Karpas-422 (cell line): ENCODE results near the gene AMOTL2. TPM values are rescaled to one million over a fixed set of nuclear protein-coding genes. Genes with fewer than 3 reads are reported as not detected.

Experiments used
- DNase-seq: peaks from one replicate; pipeline ENCODE4 v3.0.0-alpha.2; 2015
- H2AFZ ChIP-seq: fragments of 200-600 bp; sonication (generic); 2 replicates; pipeline ENCODE4 v1.6.1; 2014; ENCODE audit warnings: antibody characterized with exemption, low read length, mixed read lengths
- H3K27ac ChIP-seq: fragments of 200-600 bp; sonication (generic); 2 replicates; pipeline ENCODE4 v1.5.1; 2014; ENCODE audit warnings: mild to moderate bottlenecking, low read length, moderate library complexity
- H3K27me3 ChIP-seq: fragments of 200-600 bp; sonication (generic); 2 replicates; pipeline ENCODE4 v1.6.1; 2014; ENCODE audit warnings: low read length, mixed read lengths
- H3K36me3 ChIP-seq: fragments of 200-600 bp; sonication (generic); 2 replicates; pipeline ENCODE4 v1.6.1; 2014; ENCODE audit warnings: low read length, mixed read lengths; ENCODE audit not compliant: insufficient read depth
- H3K4me1 ChIP-seq: fragments of 200-600 bp; sonication (generic); 2 replicates; pipeline ENCODE4 v1.6.1; 2014; ENCODE audit warnings: mild to moderate bottlenecking, low read length, mixed read lengths
- H3K4me2 ChIP-seq: fragments of 200-600 bp; sonication (generic); 2 replicates; pipeline ENCODE4 v1.6.1; 2014; ENCODE audit warnings: low read length, low read depth, mild to moderate bottlenecking; ENCODE audit not compliant: poor library complexity, severe bottlenecking
- H3K4me3 ChIP-seq: fragments of 200-600 bp; sonication (generic); 2 replicates; pipeline ENCODE4 v1.5.1; 2014; ENCODE audit warnings: mild to moderate bottlenecking, antibody characterized with exemption, low read length, mixed read lengths
- H3K79me2 ChIP-seq: fragments of 200-600 bp; sonication (generic); 2 replicates; pipeline ENCODE4 v1.6.1; 2014; ENCODE audit warnings: mild to moderate bottlenecking, low read length, mixed read lengths
- H3K9ac ChIP-seq: fragments of 200-600 bp; sonication (generic); 2 replicates; pipeline ENCODE4 v1.6.0; 2014; ENCODE audit warnings: low read length
- H3K9me2 ChIP-seq: fragments of 200-600 bp; sonication (generic), shearing (Covaris generic); replicated peaks from 2 replicates; pipeline ENCODE4 v1.6.0; 2014; ENCODE audit warnings: mild to moderate bottlenecking, low read length, moderate library complexity; ENCODE audit not compliant: insufficient read depth
- H3K9me3 ChIP-seq: fragments of 300-700, 200-600 bp; sonication (generic); 2 replicates; pipeline ENCODE4 v1.6.1; 2014; ENCODE audit warnings: low read length, mixed read lengths
- H4K20me1 ChIP-seq: fragments of 200-600 bp; sonication (generic); 2 replicates; pipeline ENCODE4 v1.6.1; 2014; ENCODE audit warnings: mild to moderate bottlenecking, antibody characterized with exemption, low read length, low read depth; ENCODE audit not compliant: insufficient read depth
- total RNA-seq: library from RNA; depleted of rRNA; stranded (reverse); fragments of >200 nt; shearing (Covaris generic); gene quantifications from 2 replicates; pipeline ENCODE4 v1.2.3, GENCODE V29; 2014; ENCODE audit warnings: low replicate concordance

Gene AMOTL2
- total RNA-seq, 1 experiment from 2014 or later, result not detected

GRCh38 chr3:134346744-134347143, 27.5 kb downstream of the AMOTL2 start:
- DNase-seq, result no peak
- Histone ChIP-seq H3K4me2 (no peak overlapping the region), H3K27me3 (no peaks in the 10 kb centered on the region), H3K9me2 (no peaks in the 10 kb centered on the region), H4K20me1 (no peaks in the 10 kb centered on the region), H2AFZ (no peak overlapping the region), H3K4me1 (no peaks in the 10 kb centered on the region), H3K9me3 (0 out of 2 replicates have a peak, but pooled peaks cover 4% of the 10 kb centered on the region), H3K79me2 (no peaks in the 10 kb centered on the region), H3K36me3 (no peaks in the 10 kb centered on the region), H3K27ac (no peak overlapping the region), H3K9ac (no peak overlapping the region), H3K4me3 (no peak overlapping the region)

- no peak for DNase-seq
- Histone ChIP-seq H3K27me3 (no peaks in the 10 kb centered on the region), H3K9me2 (no peaks in the 10 kb centered on the region), H3K79me2 (no peaks in the 10 kb centered on the region), H2AFZ (no peak overlapping the region), H3K4me1 (no peaks in the 10 kb centered on the region), H3K27ac (no peak overlapping the region), H3K4me3 (no peak overlapping the region), H4K20me1 (no peaks in the 10 kb centered on the region), H3K36me3 (no peaks in the 10 kb centered on the region), H3K4me2 (no peak overlapping the region), H3K9ac (no peak overlapping the region), H3K9me3 (0 out of 2 replicates have a peak, but pooled peaks cover 4% of the 10 kb centered on the region)
These were observed 29.0 kb downstream of the AMOTL2 start for GRCh38 chr3:134345202-134345601.

- no peak overlapping the region for H3K9ac ChIP-seq
- H3K9me3 ChIP-seq, result 0 out of 2 replicates have a peak, but pooled peaks cover 4% of the 10 kb centered on the region
- no peak for DNase-seq
- no peak overlapping the region for H3K27ac ChIP-seq
- H3K4me1 ChIP-seq, result no peaks in the 10 kb centered on the region
- no peaks in the 10 kb centered on the region for H4K20me1 ChIP-seq
- no peaks in the 10 kb centered on the region for H3K27me3 ChIP-seq
- no peaks in the 10 kb centered on the region for H3K36me3 ChIP-seq
- H3K9me2 ChIP-seq, result no peaks in the 10 kb centered on the region
- H2AFZ ChIP-seq, result no peak overlapping the region
- H3K4me2 ChIP-seq, result no peak overlapping the region
- H3K79me2 ChIP-seq, result no peaks in the 10 kb centered on the region
- no peak overlapping the region for H3K4me3 ChIP-seq
These were observed 29.7 kb downstream of the AMOTL2 start for GRCh38 chr3:134344560-134344959.

GRCh38 chr3:134342259-134342658, 32.0 kb downstream of the AMOTL2 start:
- Histone ChIP-seq H3K9me3 (0 out of 2 replicates have a peak, but pooled peaks cover 4% of the 10 kb centered on the region), H3K4me1 (no peaks in the 10 kb centered on the region), H3K27me3 (no peaks in the 10 kb centered on the region), H3K27ac (no peak overlapping the region), H3K9me2 (no peaks in the 10 kb centered on the region), H3K4me3 (no peak overlapping the region), H2AFZ (no peak overlapping the region), H4K20me1 (no peaks in the 10 kb centered on the region), H3K9ac (no peak overlapping the region), H3K79me2 (no peaks in the 10 kb centered on the region), H3K4me2 (no peak overlapping the region), H3K36me3 (no peaks in the 10 kb centered on the region)
- no peak for DNase-seq

GRCh38 chr3:134341389-134341788, 32.9 kb downstream of the AMOTL2 start:
- Histone ChIP-seq H3K9me2 (no peaks in the 10 kb centered on the region), H3K36me3 (no peaks in the 10 kb centered on the region), H3K79me2 (no peaks in the 10 kb centered on the region), H3K27ac (no peak overlapping the region), H3K4me3 (no peak overlapping the region), H3K4me2 (no peak overlapping the region), H2AFZ (no peak overlapping the region), H3K27me3 (no peaks in the 10 kb centered on the region), H3K4me1 (no peaks in the 10 kb centered on the region), H4K20me1 (no peaks in the 10 kb centered on the region), H3K9me3 (no peaks in the 10 kb centered on the region), H3K9ac (no peak overlapping the region)
- no peak for DNase-seq

- Histone ChIP-seq H3K79me2 (no peaks in the 10 kb centered on the region), H3K4me2 (no peak overlapping the region), H3K9me2 (no peaks in the 10 kb centered on the region), H3K4me1 (no peaks in the 10 kb centered on the region), H2AFZ (no peak overlapping the region), H4K20me1 (no peaks in the 10 kb centered on the region), H3K27ac (no peak overlapping the region), H3K9ac (no peak overlapping the region), H3K4me3 (no peak overlapping the region), H3K36me3 (no peaks in the 10 kb centered on the region), H3K27me3 (no peaks in the 10 kb centered on the region), H3K9me3 (no peaks in the 10 kb centered on the region)
- no peak for DNase-seq
These were observed 33.3 kb downstream of the AMOTL2 start for GRCh38 chr3:134340982-134341365.

GRCh38 chr3:134340362-134340981, 33.8 kb downstream of the AMOTL2 start:
- DNase-seq, result no peak
- no peaks in the 10 kb centered on the region for H3K9me3 ChIP-seq
- no peaks in the 10 kb centered on the region for H3K79me2 ChIP-seq
- H3K4me2 ChIP-seq, result no peak overlapping the region
- no peak overlapping the region for H3K9ac ChIP-seq
- H4K20me1 ChIP-seq, result no peaks in the 10 kb centered on the region
- H3K27me3 ChIP-seq, result no peaks in the 10 kb centered on the region
- H2AFZ ChIP-seq, result no peak overlapping the region
- no peak overlapping the region for H3K4me3 ChIP-seq
- H3K36me3 ChIP-seq, result no peaks in the 10 kb centered on the region
- H3K9me2 ChIP-seq, result no peaks in the 10 kb centered on the region
- H3K4me1 ChIP-seq, result no peaks in the 10 kb centered on the region
- no peak overlapping the region for H3K27ac ChIP-seq

- Histone ChIP-seq H3K36me3 (no peaks in the 10 kb centered on the region), H3K27ac (no peak overlapping the region), H3K27me3 (no peaks in the 10 kb centered on the region), H3K9me3 (no peaks in the 10 kb centered on the region), H3K79me2 (no peaks in the 10 kb centered on the region), H3K9ac (no peak overlapping the region), H3K4me2 (no peak overlapping the region), H2AFZ (no peak overlapping the region), H3K9me2 (no peaks in the 10 kb centered on the region), H3K4me3 (no peak overlapping the region), H3K4me1 (no peaks in the 10 kb centered on the region), H4K20me1 (no peaks in the 10 kb centered on the region)
- no peak for DNase-seq
These were observed 34.3 kb downstream of the AMOTL2 start for GRCh38 chr3:134339913-134340312.
